Glutamatergic neuron (in vitro differentiated cells): ENCODE data around the gene RACGAP1. TPM values are rescaled to one million over a fixed set of nuclear protein-coding genes. Genes with fewer than 3 reads are reported as not detected.

Experiments used
- DNase-seq: peaks from one replicate; pipeline ENCODE4 v3.0.0; 2022
- H3K27ac Mint-ChIP-seq: one replicate; pipeline ENCODE4 v1.8.0; 2020; ENCODE audit warnings: mild to moderate bottlenecking, mixed read lengths, inconsistent platforms; ENCODE audit not compliant: unreplicated experiment
- H3K27me3 Mint-ChIP-seq: one replicate; pipeline ENCODE4 v1.8.0; 2020; ENCODE audit warnings: mild to moderate bottlenecking, moderate library complexity, mixed read lengths, inconsistent platforms; ENCODE audit not compliant: unreplicated experiment
- H3K36me3 Mint-ChIP-seq: one replicate; pipeline ENCODE4 v1.8.0; 2020; ENCODE audit warnings: mild to moderate bottlenecking, mixed read lengths, inconsistent platforms; ENCODE audit not compliant: unreplicated experiment
- H3K4me1 Mint-ChIP-seq: one replicate; pipeline ENCODE4 v1.8.0; 2020; ENCODE audit warnings: mild to moderate bottlenecking, low read depth, mixed read lengths, inconsistent platforms; ENCODE audit not compliant: unreplicated experiment
- H3K4me3 Mint-ChIP-seq: one replicate; pipeline ENCODE4 v1.8.0; 2020; ENCODE audit warnings: mild to moderate bottlenecking, mixed read lengths, inconsistent platforms; ENCODE audit not compliant: unreplicated experiment
- H3K9me3 Mint-ChIP-seq: one replicate; pipeline ENCODE4 v1.8.0; 2020; ENCODE audit warnings: mild to moderate bottlenecking, moderate library complexity, mixed read lengths, inconsistent platforms; ENCODE audit not compliant: unreplicated experiment
- CTCF ChIP-seq: fragments of 200-600 bp; sonication (generic); IDR thresholded peaks from one replicate; pipeline ENCODE4 v1.5.0; 2021; ENCODE audit not compliant: partially characterized antibody, unreplicated experiment
- total RNA-seq: library from RNA; stranded (reverse); fragmentation: NEBNext Ultra II Directional; extraction: Animal tissue kit (Norgen Biotek cat#: 25700); gene quantifications from one replicate; pipeline ENCODE4 v1.2.1, GENCODE V29; 2021; ENCODE audit not compliant: unreplicated experiment

Gene RACGAP1
- total RNA-seq, 1 donor from 2014 or later = 47.1 TPM

GRCh38 chr12:50047693-50048250 lies 22.5 kb upstream of the RACGAP1 start:
- Mint-ChIP-seq H3K27me3 (peaks cover 17% of the 10 kb centered on the region), H3K4me3 (no peak overlapping the region), H3K4me1 (peaks cover 36% of the 10 kb centered on the region), H3K9me3 (peaks cover 17% of the 10 kb centered on the region), H3K27ac (no peak overlapping the region), H3K36me3 (no peaks in the 10 kb centered on the region)
- no peak for TF ChIP-seq CTCF
- DNase-seq = no peak

- no peak for TF ChIP-seq CTCF
- no peak overlapping the region for H3K4me3 Mint-ChIP-seq
- H3K9me3 Mint-ChIP-seq = peaks cover 5% of the 10 kb centered on the region
- no peaks in the 10 kb centered on the region for H3K36me3 Mint-ChIP-seq
- no peak for DNase-seq
- H3K4me1 Mint-ChIP-seq = peaks cover 29% of the 10 kb centered on the region
- H3K27me3 Mint-ChIP-seq = peaks cover 8% of the 10 kb centered on the region
- H3K27ac Mint-ChIP-seq = no peak overlapping the region
Observed at GRCh38 chr12:50043854-50044253, 18.6 kb upstream of the RACGAP1 start.

GRCh38 chr12:50043308-50043707 lies 18.0 kb upstream of the RACGAP1 start:
- Mint-ChIP-seq H3K27ac (no peak overlapping the region), H3K36me3 (no peaks in the 10 kb centered on the region), H3K27me3 (peaks cover 6% of the 10 kb centered on the region), H3K4me1 (peaks cover 31% of the 10 kb centered on the region), H3K4me3 (no peak overlapping the region), H3K9me3 (peaks cover 5% of the 10 kb centered on the region)
- DNase-seq = no peak
- TF ChIP-seq CTCF = no peak

DNA sequence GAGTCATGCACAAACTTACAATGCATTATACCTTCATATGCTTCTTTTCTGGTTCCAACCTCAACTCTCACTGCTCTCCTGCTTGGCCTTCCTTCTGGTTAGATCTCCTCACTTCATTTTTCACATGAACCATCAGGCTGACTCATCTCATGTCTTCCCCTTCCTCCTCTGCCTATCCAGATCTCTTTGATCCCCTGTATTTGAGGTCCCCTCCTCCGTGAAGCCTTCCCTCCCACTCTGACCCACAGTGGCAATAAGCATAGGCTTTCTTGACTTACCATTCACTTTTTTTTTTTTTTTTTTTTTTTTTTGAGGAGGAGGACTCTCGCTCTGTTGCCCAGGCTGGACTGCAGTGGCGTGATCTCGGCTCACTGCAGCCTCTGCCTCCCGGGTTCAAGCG lies 17.4 kb upstream of the RACGAP1 start:
- Mint-ChIP-seq H3K9me3 (peaks cover 5% of the 10 kb centered on the region), H3K27me3 (peaks cover 6% of the 10 kb centered on the region), H3K4me1 (peaks cover 33% of the 10 kb centered on the region), H3K4me3 (no peak overlapping the region), H3K27ac (no peak overlapping the region), H3K36me3 (no peaks in the 10 kb centered on the region)
- TF ChIP-seq CTCF = no peak
- no peak for DNase-seq

GRCh38 chr12:50041962-50042361 lies 16.7 kb upstream of the RACGAP1 start:
- no peak for TF ChIP-seq CTCF
- no peaks in the 10 kb centered on the region for H3K36me3 Mint-ChIP-seq
- H3K27me3 Mint-ChIP-seq = peaks cover 6% of the 10 kb centered on the region
- H3K4me3 Mint-ChIP-seq = no peak overlapping the region
- H3K27ac Mint-ChIP-seq = no peak overlapping the region
- peaks cover 30% of the 10 kb centered on the region for H3K4me1 Mint-ChIP-seq
- DNase-seq = no peak
- H3K9me3 Mint-ChIP-seq = peaks cover 3% of the 10 kb centered on the region
